Measurements from ENCODE around the gene CTSS.

CTSS gene

DNA sequence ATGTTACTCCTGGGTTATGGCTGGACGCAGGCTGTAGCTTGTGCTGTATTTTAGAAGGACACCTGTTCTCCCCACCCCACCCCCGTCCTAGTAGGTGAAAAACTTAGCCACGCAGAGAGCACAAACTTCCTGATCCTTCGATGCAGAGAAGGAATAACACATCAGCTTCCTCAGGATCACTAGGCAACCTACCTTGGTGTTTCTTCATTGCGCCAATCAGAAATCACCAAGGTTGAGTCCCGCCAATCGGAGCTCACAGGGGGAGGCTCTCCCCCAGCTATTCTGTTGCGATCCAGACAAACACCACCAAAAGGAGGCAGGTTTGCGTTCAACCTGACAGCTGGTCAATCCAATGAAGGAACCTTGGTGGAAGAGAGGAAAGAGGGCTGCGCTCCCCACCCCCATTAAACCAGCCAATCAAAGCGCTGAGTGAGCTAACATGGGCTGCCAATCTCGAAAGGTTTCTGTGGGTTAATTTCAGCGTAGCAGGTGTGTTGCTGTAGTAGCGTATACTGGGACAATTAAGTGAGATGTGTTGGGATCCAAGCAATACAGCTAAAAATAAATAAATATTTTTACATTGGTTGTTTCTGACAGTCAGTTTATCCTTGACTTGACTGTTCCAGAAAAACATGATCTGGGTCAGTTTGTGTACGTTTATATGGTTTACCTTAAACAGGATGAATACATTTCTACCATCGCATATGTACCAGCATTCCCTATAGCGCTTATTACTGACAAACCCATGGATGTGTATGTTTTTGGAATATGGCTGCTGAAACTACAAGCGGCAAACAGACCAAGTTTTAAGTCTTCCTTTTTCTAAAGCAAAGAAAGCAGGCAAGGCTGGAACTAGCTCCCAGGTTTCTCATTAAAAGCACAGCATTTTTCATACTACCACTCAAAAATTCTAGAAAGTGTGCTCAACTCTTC, 68.3 kb downstream of the CTSS start, which contains the start of gene GOLPH3L:
Gene GOLPH3L, minus strand, starts transcription at position 160 of the 933 bp plus-strand sequence. CDS start 2,316 bp downstream, outside the sequence.
- TF ChIP-seq, protein P1, sequence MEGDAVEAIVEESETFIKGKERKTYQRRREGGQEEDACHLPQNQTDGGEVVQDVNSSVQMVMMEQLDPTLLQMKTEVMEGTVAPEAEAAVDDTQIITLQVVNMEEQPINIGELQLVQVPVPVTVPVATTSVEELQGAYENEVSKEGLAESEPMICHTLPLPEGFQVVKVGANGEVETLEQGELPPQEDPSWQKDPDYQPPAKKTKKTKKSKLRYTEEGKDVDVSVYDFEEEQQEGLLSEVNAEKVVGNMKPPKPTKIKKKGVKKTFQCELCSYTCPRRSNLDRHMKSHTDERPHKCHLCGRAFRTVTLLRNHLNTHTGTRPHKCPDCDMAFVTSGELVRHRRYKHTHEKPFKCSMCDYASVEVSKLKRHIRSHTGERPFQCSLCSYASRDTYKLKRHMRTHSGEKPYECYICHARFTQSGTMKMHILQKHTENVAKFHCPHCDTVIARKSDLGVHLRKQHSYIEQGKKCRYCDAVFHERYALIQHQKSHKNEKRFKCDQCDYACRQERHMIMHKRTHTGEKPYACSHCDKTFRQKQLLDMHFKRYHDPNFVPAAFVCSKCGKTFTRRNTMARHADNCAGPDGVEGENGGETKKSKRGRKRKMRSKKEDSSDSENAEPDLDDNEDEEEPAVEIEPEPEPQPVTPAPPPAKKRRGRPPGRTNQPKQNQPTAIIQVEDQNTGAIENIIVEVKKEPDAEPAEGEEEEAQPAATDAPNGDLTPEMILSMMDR (IDR thresholded peaks at IDR 0.05), result peak; percentile 13
- peak within 1 kb of the TSS; percentile 84 for H2AFZ ChIP-seq
- H3K36me3 ChIP-seq (ENCODE audit: control insufficient read depth, insufficient read depth, low read length), result no peaks in the 10 kb centered on the region
- peak within 1 kb of the TSS; percentile 96 for H3K4me2 ChIP-seq (ENCODE audit: low read length)
- peak within 1 kb of the TSS; percentile 89 for H3K4me3 ChIP-seq (ENCODE audit: low read depth, low read length)
- H3K27ac ChIP-seq, result peak within 1 kb of the TSS; percentile 51
- H3K9me3 ChIP-seq (ENCODE audit: control insufficient read depth, low read length), result no peaks in the 10 kb centered on the region
- H3K9ac ChIP-seq, result no peak within 1 kb of the TSS
- H3K4me1 ChIP-seq, result no peaks in the 10 kb centered on the region
- no peaks in the 10 kb centered on the region for H3K79me2 ChIP-seq
- no peaks in the 10 kb centered on the region for H3K27me3 ChIP-seq (ENCODE audit: control insufficient read depth, insufficient read depth, low read length)

DNA sequence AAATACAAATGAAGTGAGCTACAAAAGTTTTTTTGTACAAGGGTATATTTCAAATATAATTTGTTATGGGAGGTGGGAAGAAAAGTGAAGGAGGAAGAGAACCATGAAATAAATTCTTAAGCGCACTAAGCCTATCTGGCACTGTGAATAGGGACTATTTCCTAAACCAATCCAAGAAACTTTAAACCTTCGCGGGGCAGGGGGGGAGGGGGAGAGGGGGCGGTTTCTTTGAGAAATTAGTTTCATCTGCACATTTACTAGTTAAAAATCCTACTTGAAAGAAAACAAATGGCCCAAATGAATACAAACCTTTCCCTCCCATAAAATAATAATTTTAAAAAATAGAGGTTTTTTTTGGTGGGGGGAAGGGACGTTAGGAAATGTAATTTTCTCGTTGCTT, 69.0 kb downstream of the CTSS start:
- no peaks in the 10 kb centered on the region for H3K27me3 ChIP-seq (ENCODE audit: control insufficient read depth, insufficient read depth, low read length)
- H3K27ac ChIP-seq, result peak overlapping the region; percentile 51
- H3K4me3 ChIP-seq (ENCODE audit: low read depth, low read length), result peak overlapping the region; percentile 89
- no peaks in the 10 kb centered on the region for H3K79me2 ChIP-seq
- H3K9me3 ChIP-seq (ENCODE audit: control insufficient read depth, low read length), result no peaks in the 10 kb centered on the region
- no peak overlapping the region for H3K9ac ChIP-seq
- H3K36me3 ChIP-seq (ENCODE audit: control insufficient read depth, insufficient read depth, low read length), result no peaks in the 10 kb centered on the region
- H3K4me2 ChIP-seq (ENCODE audit: low read length), result peak overlapping the region; percentile 81
- H2AFZ ChIP-seq, result peak overlapping the region; percentile 74
- no peaks in the 10 kb centered on the region for H3K4me1 ChIP-seq
- TF ChIP-seq, protein P1 (IDR thresholded peaks at IDR 0.05), result no peak

DNA sequence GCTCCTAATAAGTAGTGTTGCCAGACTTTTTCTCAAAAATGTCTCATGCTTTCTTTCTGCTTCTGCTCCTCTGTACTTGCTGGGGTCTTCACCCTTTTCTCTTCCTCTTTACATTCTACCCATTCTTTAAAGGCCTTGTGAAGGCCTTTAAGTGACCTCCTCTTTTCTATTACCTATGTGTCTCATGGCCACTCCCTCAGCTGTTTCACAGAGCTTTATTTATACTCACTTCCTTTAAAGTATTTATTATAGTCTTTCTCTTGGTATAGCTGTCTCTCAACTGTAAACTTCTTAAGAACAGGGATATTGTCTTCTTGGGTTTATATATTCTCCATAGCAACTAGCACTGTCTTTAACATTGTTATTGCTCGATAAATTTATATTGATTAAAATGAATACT, 69.4 kb downstream of the CTSS start:
- no peak overlapping the region for H3K27ac ChIP-seq
- no peaks in the 10 kb centered on the region for H3K4me1 ChIP-seq
- no peak overlapping the region for H3K9ac ChIP-seq
- H3K79me2 ChIP-seq, result no peaks in the 10 kb centered on the region
- H3K27me3 ChIP-seq (ENCODE audit: control insufficient read depth, insufficient read depth, low read length), result no peaks in the 10 kb centered on the region
- H3K4me3 ChIP-seq (ENCODE audit: low read depth, low read length), result peak overlapping the region; percentile 89
- H3K9me3 ChIP-seq (ENCODE audit: control insufficient read depth, low read length), result no peaks in the 10 kb centered on the region
- H2AFZ ChIP-seq, result no peak overlapping the region
- H3K36me3 ChIP-seq (ENCODE audit: control insufficient read depth, insufficient read depth, low read length), result no peaks in the 10 kb centered on the region
- peak overlapping the region; percentile 81 for H3K4me2 ChIP-seq (ENCODE audit: low read length)
- TF ChIP-seq, protein P1 (IDR thresholded peaks at IDR 0.05), result no peak

GRCh38 chr1:150695561-150695960, 70.0 kb downstream of the CTSS start:
- Histone ChIP-seq H3K36me3 (ENCODE audit: control insufficient read depth, insufficient read depth, low read length) (no peaks in the 10 kb centered on the region), H3K27me3 (ENCODE audit: control insufficient read depth, insufficient read depth, low read length) (no peaks in the 10 kb centered on the region), H2AFZ (no peak overlapping the region), H3K79me2 (no peaks in the 10 kb centered on the region), H3K9me3 (ENCODE audit: control insufficient read depth, low read length) (no peaks in the 10 kb centered on the region), H3K4me3 (ENCODE audit: low read depth, low read length) (no peak overlapping the region), H3K9ac (no peak overlapping the region), H3K4me1 (no peaks in the 10 kb centered on the region), H3K27ac (no peak overlapping the region), H3K4me2 (ENCODE audit: low read length) (no peak overlapping the region)
- TF ChIP-seq, protein P1 (IDR thresholded peaks at IDR 0.05), result no peak

All from parathyroid adenoma (tissue), 2 donors.